ENCODE results near the gene RUVBL2.

Gene RUVBL2

DNA sequence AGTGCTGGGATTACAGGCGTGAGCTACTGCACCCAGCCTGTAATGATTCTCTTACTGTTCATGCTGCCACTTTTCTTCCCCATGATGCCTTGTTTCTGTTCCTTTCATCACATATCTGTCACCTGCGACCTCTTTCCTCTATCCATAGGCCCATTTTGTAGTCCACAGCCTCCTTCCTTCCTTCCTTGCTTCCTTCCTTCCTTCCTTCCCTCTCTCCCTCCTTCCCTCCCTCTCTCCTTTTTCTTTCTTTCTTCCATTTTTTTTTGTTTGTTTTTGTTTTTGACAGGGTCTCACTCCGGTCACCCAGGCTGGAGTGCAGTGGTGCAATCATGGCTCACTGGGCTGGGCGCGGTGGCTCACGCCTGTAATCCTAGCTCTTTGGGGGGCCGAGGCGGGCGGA is 4.8 kb upstream of the RUVBL2 start:
- Mint-ChIP-seq H3K9me3 (no peaks in the 10 kb centered on the region), H3K27ac (no peak overlapping the region), H3K27me3 (no peaks in the 10 kb centered on the region), H3K36me3 (peaks cover 23% of the 10 kb centered on the region), H3K4me3 (no peak overlapping the region), H3K4me1 (peaks cover 24% of the 10 kb centered on the region)
- DNase-seq: no peak
- CTCF ChIA-PET: interaction anchor here (0.7 to 1.0 kb wide), 2 partner anchors 18 to 351 kb away, joined by 3 read pairs; no protein-coding TSS in a partner anchor

DNA sequence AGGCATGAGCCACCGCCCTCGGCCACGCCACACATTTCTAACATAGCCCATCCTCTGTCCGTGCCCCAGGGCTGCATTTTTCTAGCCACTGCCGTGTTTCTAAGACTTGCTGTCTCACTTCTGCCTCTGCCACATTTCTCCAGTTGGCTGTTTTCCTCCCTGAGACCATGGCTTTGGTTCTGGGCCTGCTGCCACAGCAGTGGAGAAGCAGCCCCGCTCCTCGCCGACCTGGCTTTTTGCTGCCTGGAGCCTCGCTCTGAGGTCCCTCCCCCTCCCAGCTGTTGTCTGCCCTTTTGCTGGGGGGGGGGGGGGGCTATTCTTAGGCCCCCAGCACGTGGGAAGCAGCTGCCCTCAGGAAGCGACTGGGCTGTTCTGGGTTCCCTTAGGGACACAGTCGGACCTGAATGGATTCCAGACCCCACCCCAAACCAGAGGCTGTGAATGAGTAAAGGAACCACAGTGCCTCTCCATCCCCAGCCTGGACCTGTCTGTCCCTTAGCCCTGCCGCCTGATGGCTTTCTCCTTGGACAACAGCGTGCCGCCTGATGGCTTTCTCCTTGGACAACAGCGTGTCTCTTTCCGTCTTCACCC is 3.9 kb upstream of the RUVBL2 start:
- H3K4me3 Mint-ChIP-seq: no peak overlapping the region
- H3K36me3 Mint-ChIP-seq: peaks cover 23% of the 10 kb centered on the region
- CTCF ChIA-PET: no interaction called here
- H3K9me3 Mint-ChIP-seq: no peaks in the 10 kb centered on the region
- H3K4me1 Mint-ChIP-seq: peaks cover 31% of the 10 kb centered on the region
- H3K27ac Mint-ChIP-seq: peak overlapping the region; percentile 46
- H3K27me3 Mint-ChIP-seq: no peaks in the 10 kb centered on the region
- DNase-seq: no peak

DNA sequence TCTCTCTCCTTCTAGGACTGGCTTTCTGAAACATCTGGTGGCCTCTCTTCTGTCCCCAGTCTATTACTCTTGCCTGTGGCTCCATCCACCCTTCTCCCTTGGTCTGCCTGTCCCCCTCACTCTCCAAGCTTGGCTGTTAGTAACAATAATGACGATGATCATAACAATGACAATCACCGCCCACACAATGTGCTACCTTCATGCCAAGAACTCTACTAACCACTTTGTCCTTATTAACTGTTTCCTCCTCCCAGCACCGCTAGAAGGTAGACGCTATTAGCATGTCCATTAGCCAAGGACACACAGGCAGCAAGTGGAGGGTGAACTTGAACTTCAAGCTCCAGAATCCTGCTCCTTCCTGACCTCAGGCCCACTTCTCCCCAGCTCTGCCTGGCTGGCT is 3.3 kb upstream of the RUVBL2 start:
- Mint-ChIP-seq H3K27me3 (no peaks in the 10 kb centered on the region), H3K36me3 (peaks cover 20% of the 10 kb centered on the region)

DNA sequence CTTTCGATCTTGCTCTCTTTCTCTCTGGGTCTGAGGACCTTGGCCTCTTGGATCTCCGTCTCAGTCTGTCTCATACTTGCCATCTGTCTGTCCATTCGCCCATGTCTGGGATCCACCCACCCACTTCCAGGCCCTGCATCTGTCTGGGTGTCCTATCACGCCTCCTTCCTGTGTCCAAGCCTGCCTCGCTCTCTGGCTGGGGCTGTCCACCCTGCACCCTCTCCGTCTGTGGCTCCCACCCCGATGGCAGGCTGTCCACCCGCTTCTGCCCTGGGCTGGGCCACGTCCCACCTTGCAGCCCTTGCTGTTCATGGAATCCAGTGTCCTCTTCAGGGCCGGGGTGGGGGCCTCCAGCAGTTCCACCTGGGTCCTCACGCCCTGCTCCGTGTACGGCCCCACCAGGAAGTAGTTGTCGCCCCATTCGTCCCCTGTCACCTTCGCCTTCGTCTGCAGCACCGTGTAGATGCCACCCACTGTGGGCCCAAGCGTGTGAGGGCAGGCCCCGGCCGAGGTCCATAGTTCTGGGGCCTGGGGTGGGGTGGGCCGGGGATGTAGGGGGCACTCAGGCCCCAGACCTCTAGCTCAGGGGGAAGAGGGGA is 2.6 kb upstream of the RUVBL2 start:
- peaks cover 20% of the 10 kb centered on the region for H3K36me3 Mint-ChIP-seq
- no peaks in the 10 kb centered on the region for H3K27me3 Mint-ChIP-seq
- CTCF ChIA-PET: interaction anchor here (1.2 to 1.5 kb wide), 2 partner anchors 148 to 196 kb away, joined by 3 to 5 read pairs; no protein-coding TSS in a partner anchor
- no peak overlapping the region for H3K27ac Mint-ChIP-seq
- peaks cover 40% of the 10 kb centered on the region for H3K4me1 Mint-ChIP-seq
- H3K9me3 Mint-ChIP-seq: no peaks in the 10 kb centered on the region
- DNase-seq: no peak
- H3K4me3 Mint-ChIP-seq: peak overlapping the region; percentile 94

More for the DNA sequence above, 3.3 kb upstream of the RUVBL2 start:
- CTCF ChIA-PET: no interaction called here
- Mint-ChIP-seq H3K27ac (no peak overlapping the region), H3K4me3 (no peak overlapping the region), H3K9me3 (no peaks in the 10 kb centered on the region), H3K4me1 (peaks cover 37% of the 10 kb centered on the region)
- DNase-seq: no peak

DNA sequence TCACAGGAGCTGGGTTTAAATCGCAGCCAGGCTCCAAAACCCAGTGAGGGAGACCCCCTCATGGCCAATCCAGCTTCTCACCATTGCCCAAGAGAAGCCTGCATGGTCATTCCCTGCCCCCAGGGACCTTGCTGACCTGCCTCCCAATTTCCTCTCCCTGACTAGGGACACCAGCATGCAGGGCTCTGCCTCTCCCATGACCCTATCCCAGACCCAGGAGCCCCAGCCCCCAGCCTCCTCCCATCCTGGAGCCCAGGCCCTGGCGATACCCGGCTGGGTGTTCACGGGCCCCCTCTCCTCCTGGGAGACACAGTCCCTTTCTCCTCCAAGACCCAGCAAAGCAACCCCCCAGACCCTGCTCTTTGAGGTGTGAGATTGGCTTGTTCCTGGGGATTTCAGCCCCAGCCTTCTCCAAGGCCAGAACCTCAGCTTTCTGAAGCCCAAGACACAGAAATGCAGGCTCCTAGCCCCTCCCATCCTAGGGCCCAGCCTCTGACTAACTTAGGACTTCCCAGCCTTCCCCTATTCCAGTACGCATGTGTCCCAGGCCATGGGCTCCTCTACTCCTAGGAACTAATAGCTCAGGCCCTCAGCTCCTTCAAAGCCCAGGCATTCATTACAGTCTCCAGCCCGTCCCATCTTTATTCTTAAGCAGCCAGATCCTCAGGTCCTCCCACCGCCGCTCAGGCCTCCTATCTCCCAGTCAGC is 1.7 kb upstream of the RUVBL2 start:
- no peak for DNase-seq
- peak overlapping the region; percentile 94 for H3K4me3 Mint-ChIP-seq
- H3K4me1 Mint-ChIP-seq: peaks cover 43% of the 10 kb centered on the region
- H3K27me3 Mint-ChIP-seq: no peaks in the 10 kb centered on the region
- no peaks in the 10 kb centered on the region for H3K9me3 Mint-ChIP-seq
- CTCF ChIA-PET: interaction anchor here (0.9 to 2.0 kb wide), 4 partner anchors 24 to 197 kb away, joined by 3 to 5 read pairs (median 4); no protein-coding TSS in a partner anchor
- peaks cover 19% of the 10 kb centered on the region for H3K36me3 Mint-ChIP-seq
- peak overlapping the region; percentile 97 for H3K27ac Mint-ChIP-seq

DNA sequence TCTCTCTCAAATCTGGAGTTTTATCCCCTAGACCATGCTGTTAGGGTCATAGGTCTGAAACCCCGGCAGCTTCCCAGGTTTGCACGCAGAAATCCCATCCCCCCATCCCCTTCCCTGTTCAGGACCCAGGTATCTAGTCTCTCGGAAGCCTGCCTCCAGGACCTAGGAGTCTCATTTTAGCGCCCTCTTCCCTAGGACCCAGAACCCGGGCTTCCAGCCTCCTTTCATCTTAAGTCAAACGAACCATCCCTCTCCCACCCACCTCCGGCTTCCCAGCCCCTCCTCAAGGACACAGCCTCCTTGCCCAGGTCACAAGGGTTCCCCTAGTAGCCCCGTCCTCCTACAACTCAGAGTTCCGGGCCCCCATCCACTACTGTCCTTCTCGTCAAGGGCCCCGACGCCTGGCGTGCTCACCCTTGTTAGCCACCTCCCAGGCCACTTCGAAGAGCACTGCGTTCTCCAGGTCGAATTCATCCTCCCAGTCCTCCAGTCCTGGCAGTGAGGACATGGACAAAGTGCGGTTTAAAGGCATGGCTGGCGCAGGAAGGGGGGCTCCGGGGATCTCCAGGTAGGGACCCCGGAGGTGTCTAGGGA is 1.0 kb upstream of the RUVBL2 start:
- CTCF ChIA-PET: interaction anchor here (0.8 to 2.0 kb wide), 17 partner anchors 9 to 205 kb away, joined by 3 to 14 read pairs (median 5); partner anchors contain the start of gene LIN7B
- Mint-ChIP-seq H3K36me3 (peaks cover 16% of the 10 kb centered on the region), H3K27ac (peak overlapping the region; percentile 97), H3K9me3 (no peaks in the 10 kb centered on the region), H3K4me3 (peak overlapping the region; percentile 94), H3K4me1 (peaks cover 44% of the 10 kb centered on the region), H3K27me3 (no peaks in the 10 kb centered on the region)
- DNase-seq: no peak

DNA sequence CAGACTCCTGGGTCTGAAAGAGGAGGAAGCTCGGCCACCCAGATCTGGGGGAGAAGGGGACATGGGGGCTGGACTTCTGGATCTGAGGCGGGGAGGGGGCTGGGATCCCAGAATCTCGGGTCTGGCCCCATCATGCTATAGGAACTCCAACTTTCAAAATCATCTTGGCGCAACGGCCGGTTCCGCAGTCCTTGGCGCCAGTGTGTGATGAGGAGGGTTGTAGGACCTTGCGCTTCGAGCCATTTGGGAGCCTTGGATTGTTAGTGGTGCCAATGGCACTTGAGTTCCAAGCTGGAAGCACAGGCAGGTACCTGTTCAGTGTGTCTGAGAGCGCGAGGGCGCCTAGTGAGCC is 324 bp downstream of the RUVBL2 start:
- no peaks in the 10 kb centered on the region for H3K9me3 Mint-ChIP-seq
- no peak for DNase-seq
- H3K4me3 Mint-ChIP-seq: peak overlapping the region; percentile 94
- H3K4me1 Mint-ChIP-seq: peaks cover 49% of the 10 kb centered on the region
- peaks cover 12% of the 10 kb centered on the region for H3K36me3 Mint-ChIP-seq
- no peaks in the 10 kb centered on the region for H3K27me3 Mint-ChIP-seq
- peak overlapping the region; percentile 97 for H3K27ac Mint-ChIP-seq
- CTCF ChIA-PET: interaction anchor here (1.0 to 1.8 kb wide), 15 partner anchors 8 to 206 kb away, joined by 3 to 14 read pairs (median 6); no protein-coding TSS in a partner anchor

DNA sequence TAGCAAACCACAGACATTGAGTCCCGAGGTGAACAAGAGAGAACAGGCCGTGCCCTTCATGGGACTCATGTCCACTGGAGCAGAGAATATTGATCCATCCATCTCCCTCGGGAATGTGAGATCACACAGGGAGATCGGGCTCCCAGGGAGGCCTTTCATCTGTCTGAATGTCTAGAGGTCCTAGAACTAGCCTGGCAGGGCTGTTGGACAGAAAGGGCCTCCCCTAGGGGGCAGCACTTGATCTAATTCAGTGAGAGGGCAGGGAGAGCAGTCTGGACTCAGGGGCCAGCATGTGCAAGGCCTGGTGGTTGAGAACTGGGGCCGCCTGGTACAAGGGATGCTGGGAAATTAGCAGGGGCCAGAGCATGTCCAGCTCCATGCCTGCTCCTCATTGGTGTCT is 4.3 kb downstream of the RUVBL2 start:
- H3K27ac Mint-ChIP-seq: no peak overlapping the region
- no peaks in the 10 kb centered on the region for H3K9me3 Mint-ChIP-seq
- DNase-seq: peak; percentile 77
- CTCF ChIA-PET: interaction anchor here (0.6 to 4.5 kb wide), 13 partner anchors 11 to 210 kb away, joined by 3 to 27 read pairs (median 4); no protein-coding TSS in a partner anchor
- peaks cover 12% of the 10 kb centered on the region for H3K36me3 Mint-ChIP-seq
- no peaks in the 10 kb centered on the region for H3K27me3 Mint-ChIP-seq
- no peak overlapping the region for H3K4me3 Mint-ChIP-seq
- peaks cover 34% of the 10 kb centered on the region for H3K4me1 Mint-ChIP-seq

DNA sequence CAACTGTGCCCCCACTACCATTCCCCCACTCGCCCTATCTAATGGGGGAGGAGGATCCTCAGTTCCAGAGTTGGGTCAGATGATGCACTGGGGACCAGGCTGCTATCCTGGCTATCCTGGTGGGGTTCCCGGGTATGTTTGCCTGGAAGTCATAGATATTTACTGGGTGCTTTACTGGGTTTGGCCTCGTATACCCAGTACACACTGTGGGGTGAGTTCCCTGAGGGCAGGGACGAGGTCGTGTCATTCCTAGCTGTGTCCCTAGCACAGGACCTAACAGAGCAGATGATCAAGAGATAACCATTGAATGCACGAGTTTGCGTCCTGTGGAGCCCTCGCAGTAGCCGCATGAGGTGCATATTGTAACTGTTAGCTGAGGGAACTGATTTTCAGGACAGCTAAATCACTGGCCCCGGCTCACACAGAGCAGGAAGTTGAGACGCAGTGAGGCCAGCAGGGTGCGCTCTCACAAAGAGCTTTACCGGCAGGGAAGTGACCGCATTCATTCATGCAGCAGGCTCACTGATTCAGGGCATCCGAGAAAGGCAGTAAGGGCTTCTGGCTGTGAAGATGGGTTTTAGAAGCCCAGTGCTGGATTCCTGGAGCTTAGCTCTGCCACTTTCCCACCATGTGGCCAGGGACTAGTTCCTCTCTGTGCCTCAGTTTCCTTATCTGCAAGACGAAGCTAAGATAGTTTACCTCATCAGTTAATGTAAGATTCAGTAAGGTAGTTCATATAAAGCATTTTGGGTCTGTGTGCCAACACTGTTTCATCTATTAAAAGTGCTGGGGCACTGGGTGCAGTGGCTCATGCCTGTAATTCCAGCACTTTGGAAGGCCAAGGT is 6.0 kb downstream of the RUVBL2 start:
- no peaks in the 10 kb centered on the region for H3K9me3 Mint-ChIP-seq
- H3K4me1 Mint-ChIP-seq: peaks cover 26% of the 10 kb centered on the region
- CTCF ChIA-PET: interaction anchor here (1.0 to 4.5 kb wide), 12 partner anchors 9 to 208 kb away, joined by 3 to 27 read pairs (median 6); a partner anchor contains a TSS
- H3K27ac Mint-ChIP-seq: peak overlapping the region; percentile 25
- H3K36me3 Mint-ChIP-seq: peaks cover 21% of the 10 kb centered on the region
- H3K27me3 Mint-ChIP-seq: no peaks in the 10 kb centered on the region
- peak; percentile 82 for DNase-seq
- no peak overlapping the region for H3K4me3 Mint-ChIP-seq

DNA sequence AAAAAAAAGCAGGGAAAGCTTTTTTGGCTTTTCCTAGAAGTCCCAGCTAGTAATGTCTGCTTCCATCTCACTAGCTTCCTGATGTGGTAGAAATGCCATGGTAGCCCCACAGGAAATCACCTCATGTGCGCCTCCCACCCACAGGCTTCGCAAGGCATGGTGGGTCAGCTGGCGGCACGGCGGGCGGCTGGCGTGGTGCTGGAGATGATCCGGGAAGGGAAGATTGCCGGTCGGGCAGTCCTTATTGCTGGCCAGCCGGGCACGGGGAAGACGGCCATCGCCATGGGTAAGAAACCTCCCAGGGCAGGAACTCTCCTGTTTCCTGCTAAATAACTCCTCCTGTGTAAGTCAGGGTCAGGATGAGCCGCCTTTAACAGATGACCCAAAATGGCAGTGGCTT is 10.4 kb downstream of the RUVBL2 start:
- CTCF ChIA-PET: interaction anchor here (3.6 kb wide), 1 partner anchor 11 kb away, joined by 12 read pairs; the partner anchor contains the start of genes GYS1 and RUVBL2

DNA sequence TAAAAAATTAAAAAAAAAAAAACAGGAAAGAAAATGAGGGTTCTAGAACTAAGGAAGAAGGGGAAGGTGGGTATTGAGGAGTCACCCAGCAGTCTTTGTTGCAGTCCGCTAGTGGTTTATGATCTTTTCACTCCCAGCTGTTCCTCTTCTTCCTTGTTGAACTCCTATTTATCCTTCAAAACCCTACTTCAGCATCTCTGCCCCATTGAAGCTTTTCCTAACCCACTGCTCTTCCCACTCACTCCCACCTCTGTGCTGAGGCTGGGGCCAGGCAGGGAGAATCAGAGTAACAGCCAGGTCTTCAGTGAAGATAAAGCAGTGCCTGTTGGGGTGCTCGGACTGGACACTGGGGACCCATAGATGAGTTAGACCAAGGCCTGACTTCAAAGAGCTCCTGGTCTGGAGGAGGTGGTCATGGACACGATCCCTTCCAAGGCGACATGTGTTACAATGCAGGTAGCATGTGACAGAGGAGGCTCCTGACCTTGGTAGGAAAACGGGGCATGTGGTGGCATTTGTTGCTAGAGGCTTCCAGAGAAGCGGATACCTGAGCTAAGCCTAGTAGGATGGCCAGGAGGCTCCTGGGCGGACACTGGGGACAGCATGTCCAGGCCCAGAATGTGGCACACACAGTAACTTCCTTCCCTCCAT is 11.4 kb downstream of the RUVBL2 start:
- no peak overlapping the region for H3K27ac Mint-ChIP-seq
- no peaks in the 10 kb centered on the region for H3K4me1 Mint-ChIP-seq
- H3K27me3 Mint-ChIP-seq: no peaks in the 10 kb centered on the region
- no peak for DNase-seq
- CTCF ChIA-PET: interaction anchor here (3.6 kb wide), 1 partner anchor 12 kb away, joined by 12 read pairs; the partner anchor contains the start of genes GYS1 and RUVBL2
- H3K4me3 Mint-ChIP-seq: no peak overlapping the region
- peaks cover 33% of the 10 kb centered on the region for H3K36me3 Mint-ChIP-seq
- no peaks in the 10 kb centered on the region for H3K9me3 Mint-ChIP-seq

More for the DNA sequence above, 10.4 kb downstream of the RUVBL2 start:
- Mint-ChIP-seq H3K9me3 (no peaks in the 10 kb centered on the region), H3K4me3 (no peak overlapping the region), H3K4me1 (peaks cover 7% of the 10 kb centered on the region), H3K27ac (no peak overlapping the region), H3K27me3 (no peaks in the 10 kb centered on the region), H3K36me3 (peaks cover 35% of the 10 kb centered on the region)
- no peak for DNase-seq

DNA sequence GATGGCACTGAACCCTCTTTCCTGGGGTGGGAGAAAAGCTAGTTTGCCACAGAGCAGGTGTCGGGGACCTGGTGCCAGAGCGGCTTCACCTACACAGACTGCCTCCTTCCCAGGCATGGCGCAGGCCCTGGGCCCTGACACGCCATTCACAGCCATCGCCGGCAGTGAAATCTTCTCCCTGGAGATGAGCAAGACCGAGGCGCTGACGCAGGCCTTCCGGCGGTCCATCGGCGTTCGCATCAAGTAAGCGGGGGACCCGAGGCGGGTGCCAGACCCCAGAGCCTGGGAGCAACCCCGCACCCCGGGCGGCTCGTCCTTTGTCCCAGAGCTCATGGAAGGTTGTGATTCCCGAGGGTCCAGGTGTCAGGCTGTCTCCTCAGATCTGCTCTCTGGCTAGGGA is 13.2 kb downstream of the RUVBL2 start:
- Mint-ChIP-seq H3K4me3 (no peak overlapping the region), H3K9me3 (no peaks in the 10 kb centered on the region), H3K27me3 (no peaks in the 10 kb centered on the region), H3K27ac (no peak overlapping the region), H3K36me3 (peaks cover 38% of the 10 kb centered on the region), H3K4me1 (no peaks in the 10 kb centered on the region)
- DNase-seq: no peak
- CTCF ChIA-PET: interaction anchor here (3.6 to 3.8 kb wide), 2 partner anchors 8 to 13 kb away, joined by 12 to 27 read pairs; partner anchors contain the start of genes GYS1 and RUVBL2

DNA sequence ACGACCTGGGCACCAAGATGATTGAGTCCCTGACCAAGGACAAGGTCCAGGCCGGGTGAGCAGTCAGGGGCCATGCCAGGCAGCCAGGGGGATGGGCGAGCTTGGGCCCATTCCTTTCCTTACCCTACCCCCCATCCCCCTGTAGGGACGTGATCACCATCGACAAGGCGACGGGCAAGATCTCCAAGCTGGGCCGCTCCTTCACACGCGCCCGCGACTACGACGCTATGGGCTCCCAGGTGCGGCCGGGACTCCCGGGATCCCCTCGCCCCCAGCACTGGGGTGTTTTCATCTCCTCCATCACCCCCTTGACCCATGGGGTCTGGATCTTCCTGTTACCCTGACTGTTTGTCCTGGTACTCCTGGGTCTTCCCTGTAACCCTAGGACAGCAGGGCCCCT is 16.1 kb downstream of the RUVBL2 start:
- CTCF ChIA-PET: interaction anchor here (1.4 to 3.8 kb wide), 4 partner anchors 8 to 16 kb away, joined by 3 to 27 read pairs (median 6); partner anchors contain the start of gene RUVBL2
- H3K9me3 Mint-ChIP-seq: no peaks in the 10 kb centered on the region
- H3K4me3 Mint-ChIP-seq: no peak overlapping the region
- H3K4me1 Mint-ChIP-seq: no peaks in the 10 kb centered on the region
- no peak overlapping the region for H3K27ac Mint-ChIP-seq
- H3K27me3 Mint-ChIP-seq: no peaks in the 10 kb centered on the region
- DNase-seq: no peak
- H3K36me3 Mint-ChIP-seq: peaks cover 26% of the 10 kb centered on the region

Measured in activated naive CD4-positive, alpha-beta T cell treated with anti-CD3 and anti-CD28 coated beads, Interleukin-2, amount 10 ng/mL, durations not matched to agents 7 days and 5 days (primary cell).